Prostate gland (tissue), 2 donors: Measurements from ENCODE around the gene ZNF486. TPM values are rescaled to one million over a fixed set of nuclear protein-coding genes. Genes with fewer than 3 reads are reported as not detected.

Source experiments
- DNase-seq: peaks from one replicate; pipeline ENCODE4 v3.0.0-alpha.2; 2019; ENCODE audit warnings: low spot score
- H3K27ac ChIP-seq, 2 donors: fragments of 200-600 bp; sonication (generic); 2 replicates each; pipeline ENCODE4 v1.5.1; 2017 to 2019
- H3K27me3 ChIP-seq: fragments of 200-600 bp; sonication (generic); replicated peaks from 2 replicates; pipeline ENCODE4 v1.5.1; 2019; ENCODE audit not compliant: insufficient read depth
- H3K36me3 ChIP-seq, 2 donors: fragments of 200-600 bp; sonication (generic); 1 replicate in 1 of 2; 2 replicates in 1 of 2; pipeline versions ENCODE4 v1.5.1 to v1.8.1; 2017 to 2019
- H3K4me1 ChIP-seq: fragments of 200-600 bp; sonication (generic); replicated peaks from 2 replicates; pipeline ENCODE4 v1.5.1; 2019
- H3K4me3 ChIP-seq, 2 donors: fragments of 200-600 bp; sonication (generic); 2 replicates each; pipeline ENCODE4 v1.5.1; 2017 to 2019
- H3K9me3 ChIP-seq: fragments of 200-600 bp; sonication (generic); 2 replicates; pipeline ENCODE4 v1.5.1; 2017
- POLR2A ChIP-seq: fragments of 450-650 bp; IDR thresholded peaks from one replicate; pipeline ENCODE4 v1.6.1; 2016; ENCODE audit warnings: antibody characterized with exemption, mild to moderate bottlenecking
- POLR2AphosphoS5 ChIP-seq: sonication (generic); formaldehyde crosslinking; IDR thresholded peaks from one replicate; pipeline ENCODE4 v1.6.1; 2017; ENCODE audit warnings: antibody characterized with exemption
- WGBS: methylation state at CpG from one replicate; pipeline ENCODE4 v1.1.5; 2018; 5-methylcytosine and 5-hydroxymethylcytosine counted together
- intact Hi-C: fragments of 100-400 bp; cut with DNase I; formaldehyde crosslinking; loops from one replicate; pipeline ENCODE4 v1.14.2; 2022
- total RNA-seq, 2 donors: library from RNA; depleted of rRNA; stranded (reverse); fragments of >200 nt; gene quantifications; one replicate each; pipeline ENCODE4 v1.1.0, GENCODE V29; 2016
- TF ChIP-seq, protein P1 (sequence below), 4 experiments: fragments of 200-600 bp in 2 of 4; fragments of 450-650 bp in 2 of 4; sonication (generic) in 2 of 4; IDR thresholded peaks; 1 replicate in 3 of 4; 2 replicates in 1 of 4; pipeline ENCODE4 v1.5.1; 2016 to 2019; ENCODE audit warnings: antibody characterized with exemption in 4 of 4, mild to moderate bottlenecking in 2 of 4, moderate library complexity in 2 of 4

Gene ZNF486
- total RNA-seq, 2 donors from 2014 or later: 5.0 to 8.7 TPM

DNA sequence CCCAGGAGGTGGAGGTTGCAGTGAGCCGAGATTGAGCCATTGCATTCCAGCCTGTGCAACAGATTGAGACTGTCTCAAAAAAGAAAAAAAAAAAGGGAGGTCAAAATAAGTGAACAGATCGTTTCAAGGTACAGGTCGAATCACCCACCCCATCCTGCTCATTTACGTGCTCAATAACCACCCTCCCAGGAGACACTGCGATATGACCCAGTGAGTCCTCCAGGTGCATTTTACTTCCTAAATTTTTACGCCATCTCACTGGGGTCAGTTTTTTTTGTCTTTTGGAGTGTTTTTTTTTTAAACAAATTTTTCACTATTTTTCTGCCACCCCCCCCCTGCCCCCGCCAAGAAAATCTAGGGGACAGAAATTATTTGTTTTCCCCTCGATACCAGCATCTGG, 68.1 kb downstream of the ZNF486 start:
- Histone ChIP-seq H3K9me3 (no peaks in the 10 kb centered on the region), H3K36me3 (no peaks in the 10 kb centered on the region), H3K27ac (no peak overlapping the region), H3K4me1 (no peaks in the 10 kb centered on the region), H3K4me3 (no peak overlapping the region), H3K27me3 (no peaks in the 10 kb centered on the region)
- 97% methylated on average over 8 of the region's 8 CpGs for WGBS
- DNase-seq: no peak
- TF ChIP-seq, protein P1, sequence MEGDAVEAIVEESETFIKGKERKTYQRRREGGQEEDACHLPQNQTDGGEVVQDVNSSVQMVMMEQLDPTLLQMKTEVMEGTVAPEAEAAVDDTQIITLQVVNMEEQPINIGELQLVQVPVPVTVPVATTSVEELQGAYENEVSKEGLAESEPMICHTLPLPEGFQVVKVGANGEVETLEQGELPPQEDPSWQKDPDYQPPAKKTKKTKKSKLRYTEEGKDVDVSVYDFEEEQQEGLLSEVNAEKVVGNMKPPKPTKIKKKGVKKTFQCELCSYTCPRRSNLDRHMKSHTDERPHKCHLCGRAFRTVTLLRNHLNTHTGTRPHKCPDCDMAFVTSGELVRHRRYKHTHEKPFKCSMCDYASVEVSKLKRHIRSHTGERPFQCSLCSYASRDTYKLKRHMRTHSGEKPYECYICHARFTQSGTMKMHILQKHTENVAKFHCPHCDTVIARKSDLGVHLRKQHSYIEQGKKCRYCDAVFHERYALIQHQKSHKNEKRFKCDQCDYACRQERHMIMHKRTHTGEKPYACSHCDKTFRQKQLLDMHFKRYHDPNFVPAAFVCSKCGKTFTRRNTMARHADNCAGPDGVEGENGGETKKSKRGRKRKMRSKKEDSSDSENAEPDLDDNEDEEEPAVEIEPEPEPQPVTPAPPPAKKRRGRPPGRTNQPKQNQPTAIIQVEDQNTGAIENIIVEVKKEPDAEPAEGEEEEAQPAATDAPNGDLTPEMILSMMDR (IDR thresholded peaks at IDR 0.05): no peak
- TF ChIP-seq POLR2A: no peak
- no peak for TF ChIP-seq POLR2AphosphoS5
- intact Hi-C loops: no loop called here

DNA sequence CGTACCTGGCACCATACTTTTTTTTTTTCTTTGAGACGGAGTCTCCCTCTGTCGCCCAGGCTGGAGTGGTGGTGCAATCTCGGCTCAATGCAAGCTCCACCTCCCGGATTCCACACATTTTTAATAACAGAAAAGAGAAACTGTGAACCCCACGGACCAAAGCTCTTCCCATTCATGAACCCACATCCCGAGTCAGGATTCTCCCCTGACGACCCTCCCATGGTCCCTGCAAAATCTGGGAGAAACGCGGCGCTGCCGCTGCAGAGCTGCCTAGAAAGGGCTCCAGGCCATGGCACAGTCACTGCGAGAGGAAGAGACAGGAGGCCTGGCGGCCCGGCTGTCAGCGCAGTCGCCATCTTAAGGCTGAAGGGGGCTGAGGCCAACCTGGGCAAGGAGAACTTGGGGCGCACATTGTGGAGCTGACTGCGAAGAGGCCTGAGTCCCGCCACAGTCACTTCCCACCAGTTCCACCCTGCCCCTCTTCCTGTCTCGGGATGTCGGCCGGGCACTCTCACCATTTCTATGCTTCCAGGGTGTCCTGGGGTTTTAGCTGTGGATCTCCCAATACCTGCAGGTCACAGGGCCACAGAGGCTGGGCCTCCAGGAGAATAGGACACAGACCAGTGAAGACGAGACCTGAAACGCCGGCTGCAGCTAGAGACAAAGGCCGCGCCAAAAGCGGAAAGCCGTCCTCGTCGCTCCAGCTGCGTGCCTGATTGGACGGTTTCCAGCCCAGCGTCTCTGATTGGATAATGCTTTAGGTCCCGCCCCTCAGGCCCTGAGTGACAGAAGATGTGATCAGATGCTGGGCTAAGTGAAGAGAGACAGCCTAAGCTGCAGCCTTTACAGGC, 71.0 kb downstream of the ZNF486 start:
- Histone ChIP-seq H3K27ac (no peak overlapping the region), H3K27me3 (no peaks in the 10 kb centered on the region), H3K4me1 (no peaks in the 10 kb centered on the region), H3K36me3 (no peaks in the 10 kb centered on the region), H3K4me3 (peak overlapping the region; percentile 38 to 44), H3K9me3 (no peaks in the 10 kb centered on the region)
- peak; percentile 77 for DNase-seq
- intact Hi-C loops: no loop called here
- TF ChIP-seq, protein P1 (IDR thresholded peaks at IDR 0.05): no peak
- TF ChIP-seq POLR2A (no peak), POLR2AphosphoS5 (peak; percentile 57)
- WGBS: under 1% methylated on average over 36 of the region's 36 CpGs

DNA sequence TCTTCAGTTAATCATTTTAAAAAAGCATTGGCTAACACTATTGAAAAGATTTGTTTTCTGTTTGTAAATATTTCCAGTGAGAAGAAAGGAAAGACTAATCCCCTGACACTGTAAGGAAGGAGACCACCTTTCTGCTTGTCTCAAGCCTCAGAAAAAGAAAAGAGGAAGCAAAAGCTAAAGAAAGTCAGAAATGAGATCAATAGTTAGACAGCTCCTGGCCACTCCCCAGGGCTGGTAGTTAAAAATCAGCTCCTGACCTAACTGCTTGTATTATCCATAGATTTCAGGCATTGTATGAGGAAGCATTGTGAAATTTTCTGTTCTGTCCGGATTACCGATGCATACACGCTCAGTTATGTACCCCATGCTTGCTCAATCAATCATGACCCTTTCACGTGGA, 76.6 kb downstream of the ZNF486 start:
- Histone ChIP-seq H3K9me3 (no peaks in the 10 kb centered on the region), H3K4me3 (no peak overlapping the region), H3K27ac (no peak overlapping the region), H3K4me1 (no peaks in the 10 kb centered on the region), H3K27me3 (no peaks in the 10 kb centered on the region), H3K36me3 (no peaks in the 10 kb centered on the region)
- WGBS: 90% methylated on average over 4 of the region's 4 CpGs
- intact Hi-C loops: no loop called here
- DNase-seq: no peak
- TF ChIP-seq, protein P1 (IDR thresholded peaks at IDR 0.05): no peak
- TF ChIP-seq POLR2AphosphoS5 (no peak), POLR2A (no peak)

DNA sequence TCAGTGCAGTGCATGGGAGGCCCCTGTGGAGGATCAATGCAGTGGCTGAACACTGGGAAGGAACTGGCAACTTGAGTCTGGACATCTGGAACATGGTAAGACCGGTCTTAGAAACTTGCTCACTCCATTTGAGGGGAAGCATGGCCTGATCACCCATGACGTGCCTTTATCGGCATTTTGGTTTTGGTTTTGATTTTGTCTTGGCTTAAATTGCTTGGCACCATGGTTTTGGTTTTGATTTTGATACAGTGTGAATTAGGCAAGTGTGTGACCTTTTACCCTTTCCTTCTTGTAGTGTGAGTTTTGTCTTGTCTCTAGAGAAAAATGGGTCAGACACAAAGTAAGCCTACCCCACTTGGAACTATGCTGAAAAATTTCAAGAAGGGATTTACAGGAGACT, 77.3 kb downstream of the ZNF486 start:
- DNase-seq: no peak
- TF ChIP-seq POLR2A (no peak), POLR2AphosphoS5 (no peak)
- TF ChIP-seq, protein P1 (IDR thresholded peaks at IDR 0.05): no peak
- WGBS: 87% methylated on average over 3 of the region's 3 CpGs
- Histone ChIP-seq H3K27me3 (no peaks in the 10 kb centered on the region), H3K4me3 (no peak overlapping the region), H3K36me3 (no peaks in the 10 kb centered on the region), H3K9me3 (no peaks in the 10 kb centered on the region), H3K4me1 (no peaks in the 10 kb centered on the region), H3K27ac (no peak overlapping the region)
- intact Hi-C loops: no loop called here

- H3K4me3 ChIP-seq: no peak overlapping the region
- intact Hi-C loops: no loop called here
- H3K36me3 ChIP-seq: no peaks in the 10 kb centered on the region
Observed at GRCh38 chr19:20245309-20245708, 78.3 kb downstream of the ZNF486 start.

More at GRCh38 chr19:20245309-20245708, 78.3 kb downstream of the ZNF486 start:
- DNase-seq: no peak
- H3K27ac ChIP-seq: no peak overlapping the region
- H3K9me3 ChIP-seq: no peaks in the 10 kb centered on the region
- H3K27me3 ChIP-seq: no peaks in the 10 kb centered on the region
- TF ChIP-seq POLR2A (no peak), POLR2AphosphoS5 (no peak)
- TF ChIP-seq, protein P1 (IDR thresholded peaks at IDR 0.05): no peak
- no peaks in the 10 kb centered on the region for H3K4me1 ChIP-seq
